HUES64 (cell line): ENCODE results near the gene TAP2.
A peak's percentile ranks its signal among the peaks of the same experiment; 100 is the strongest.

Experiments
- H3K27ac ChIP-seq: 2 replicates; pipeline ENCODE4 v1.7.0; 2013; ENCODE audit warnings: low read depth, low read length, inconsistent platforms
- H3K27me3 ChIP-seq: 2 replicates; pipeline ENCODE4 v1.6.1; 2013; ENCODE audit warnings: mild to moderate bottlenecking, low read length; ENCODE audit not compliant: insufficient read depth
- H3K36me3 ChIP-seq: 2 replicates; pipeline ENCODE4 v1.6.1; 2013; ENCODE audit warnings: mild to moderate bottlenecking, low read length; ENCODE audit not compliant: insufficient read depth
- H3K4me1 ChIP-seq: 2 replicates; pipeline ENCODE4 v1.6.1; 2013; ENCODE audit warnings: mild to moderate bottlenecking, low read length, moderate library complexity; ENCODE audit not compliant: insufficient read depth
- H3K4me3 ChIP-seq: 2 replicates; pipeline ENCODE4 v1.5.1; 2013; ENCODE audit warnings: mild to moderate bottlenecking, low read length, moderate library complexity
- H3K9ac ChIP-seq: 2 replicates; pipeline ENCODE4 v1.6.1; 2013; ENCODE audit warnings: mild to moderate bottlenecking, low read depth, low read length
- H3K9me3 ChIP-seq: 2 replicates; pipeline ENCODE4 v1.6.1; 2013; ENCODE audit warnings: low read depth, low read length; ENCODE audit not compliant: insufficient read depth
- WGBS: fragments of 150-250, 120-280 bp; methylation state at CpG from one replicate; pipeline ENCODE4 v1.1.7; 2013; ENCODE audit warnings: missing lambda C conversion rate; 5-methylcytosine and 5-hydroxymethylcytosine counted together

The TAP2 gene

DNA sequence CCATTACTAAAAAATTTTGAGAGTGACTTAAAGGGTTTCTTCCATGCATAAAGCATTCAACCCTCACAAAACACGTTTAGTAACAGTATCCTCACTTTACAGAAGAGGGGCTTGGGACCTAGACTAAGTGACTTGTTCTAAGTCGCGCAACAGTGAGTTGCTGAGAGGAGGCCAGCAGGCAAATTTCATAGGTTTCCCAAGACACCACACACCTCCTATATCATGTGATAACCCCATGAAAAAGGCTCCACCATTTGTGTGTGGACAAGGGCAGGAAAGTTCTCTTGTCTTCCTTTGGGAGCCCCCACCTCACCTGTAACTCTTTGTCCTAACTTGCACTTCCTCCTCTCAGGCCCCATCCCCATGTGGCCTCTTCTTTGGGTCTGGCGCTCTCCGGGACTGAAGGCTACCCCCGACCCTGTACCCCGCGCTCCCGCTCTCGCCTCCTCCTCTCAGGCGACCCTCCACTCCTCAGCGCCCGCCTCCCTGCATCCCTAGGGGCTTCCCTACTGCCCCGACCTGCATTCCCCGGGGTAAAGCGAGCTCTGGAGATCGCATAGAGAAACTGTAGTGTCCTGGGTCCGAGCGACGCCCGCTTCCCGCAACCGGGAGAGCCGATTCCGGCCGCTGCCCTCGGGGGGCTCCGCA lies 4.9 kb upstream of the TAP2 start:
- Histone ChIP-seq H3K4me3 (peak overlapping the region; percentile 79), H3K4me1 (peaks cover 3% of the 10 kb centered on the region; the same call in 1 of the 2 replicates), H3K9ac (peak overlapping the region; percentile 62), H3K27me3 (peaks cover 52% of the 10 kb centered on the region), H3K9me3 (no peaks in the 10 kb centered on the region), H3K36me3 (no peaks in the 10 kb centered on the region), H3K27ac (no peak overlapping the region)
- 10% methylated on average over 28 of the region's 28 CpGs for WGBS

DNA sequence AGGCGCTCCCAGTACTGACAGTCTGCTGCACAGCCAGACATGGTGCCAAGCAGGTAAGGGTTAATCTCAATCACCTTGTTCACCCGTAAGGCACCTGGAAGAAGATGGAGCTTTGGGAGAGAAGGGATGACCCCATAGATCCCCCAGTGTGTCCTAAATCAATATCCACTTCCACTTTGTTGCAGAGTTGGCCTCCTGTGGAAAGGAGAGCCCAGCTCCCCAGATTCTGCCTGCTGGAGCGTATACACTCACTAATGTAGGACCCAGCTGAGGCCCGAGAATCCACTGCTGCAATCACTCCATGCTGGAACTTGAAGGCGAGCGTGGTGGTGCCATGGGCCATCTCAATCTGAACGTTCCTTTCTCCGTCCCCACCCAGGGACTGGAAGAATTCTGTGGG lies 4.2 kb upstream of the TAP2 start:
- peaks cover 3% of the 10 kb centered on the region; the same call in 1 of the 2 replicates for H3K4me1 ChIP-seq
- 92% methylated on average over 8 of the region's 8 CpGs for WGBS

DNA sequence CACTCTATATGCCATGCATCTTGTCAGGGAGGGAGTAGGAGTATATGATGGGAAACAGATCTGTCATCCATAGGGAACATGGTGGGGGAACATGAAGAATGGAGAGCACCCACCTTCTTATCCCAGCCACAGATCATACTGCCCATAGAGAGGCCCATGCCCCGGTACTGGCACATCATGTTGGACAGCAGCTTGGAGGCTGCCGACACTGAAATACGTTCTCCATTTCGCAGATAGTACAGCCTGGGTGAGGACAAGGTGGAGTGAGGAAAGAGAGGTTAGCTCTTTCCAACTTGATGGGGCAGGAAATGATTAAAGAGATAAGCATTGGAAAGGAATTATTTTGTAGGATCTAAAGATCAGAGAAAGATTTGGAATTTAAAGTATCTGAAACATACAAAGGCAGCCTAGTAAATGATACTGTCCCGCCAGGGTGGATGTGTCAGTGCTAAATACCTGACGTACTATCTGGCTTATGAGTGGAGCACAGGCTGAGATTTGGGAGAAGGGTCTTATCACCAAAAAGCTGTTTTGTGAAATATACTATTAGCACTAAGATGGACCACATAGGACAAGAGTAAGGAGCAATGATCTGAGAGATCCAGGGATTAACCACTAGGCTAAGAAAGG lies 3.6 kb upstream of the TAP2 start:
- no peak overlapping the region for H3K4me3 ChIP-seq
- peaks cover 5% of the 10 kb centered on the region; the same call in 1 of the 2 replicates for H3K4me1 ChIP-seq
- no peaks in the 10 kb centered on the region for H3K9me3 ChIP-seq
- H3K27me3 ChIP-seq: peaks cover 58% of the 10 kb centered on the region
- H3K27ac ChIP-seq: no peak overlapping the region
- no peak overlapping the region for H3K9ac ChIP-seq
- WGBS: 91% methylated on average over 6 of the region's 6 CpGs
- H3K36me3 ChIP-seq: no peaks in the 10 kb centered on the region

More for the DNA sequence above, 4.2 kb upstream of the TAP2 start:
- no peaks in the 10 kb centered on the region for H3K9me3 ChIP-seq
- no peak overlapping the region for H3K9ac ChIP-seq
- H3K27ac ChIP-seq: no peak overlapping the region
- peaks cover 54% of the 10 kb centered on the region for H3K27me3 ChIP-seq
- no peaks in the 10 kb centered on the region for H3K36me3 ChIP-seq
- no peak overlapping the region for H3K4me3 ChIP-seq

DNA sequence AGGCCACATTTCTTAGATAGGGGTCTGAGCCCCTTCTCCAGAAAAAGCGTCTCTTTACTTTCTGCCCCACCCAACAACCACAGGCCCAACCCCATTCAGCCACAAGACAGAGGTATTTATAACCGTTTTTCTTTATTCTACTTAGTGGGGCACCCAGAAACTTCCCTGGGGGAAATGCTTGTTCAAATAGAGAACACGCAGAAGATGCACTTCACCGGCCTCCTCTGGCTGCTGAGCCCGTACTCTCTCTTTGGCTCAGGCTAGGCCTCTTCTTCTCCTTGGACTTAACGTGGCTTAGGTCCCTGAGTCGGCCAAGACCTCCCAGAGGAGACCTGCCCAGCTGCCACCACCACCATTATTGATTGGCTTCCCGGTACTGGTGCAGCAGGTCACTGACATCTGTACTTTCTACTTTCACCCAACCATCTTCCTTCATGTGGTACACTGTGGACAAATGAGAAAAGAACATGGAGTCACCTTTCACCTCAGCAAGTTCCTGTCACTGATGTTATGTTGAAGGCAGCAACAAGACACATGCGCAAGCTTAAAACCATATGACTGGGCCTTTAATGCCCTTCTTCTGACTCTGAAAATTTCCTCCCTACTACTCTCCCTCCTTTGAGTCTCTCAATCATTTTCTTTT lies 2.2 kb upstream of the TAP2 start:
- no peak overlapping the region for H3K4me3 ChIP-seq
- H3K4me1 ChIP-seq: peaks cover 5% of the 10 kb centered on the region; the same call in 1 of the 2 replicates

DNA sequence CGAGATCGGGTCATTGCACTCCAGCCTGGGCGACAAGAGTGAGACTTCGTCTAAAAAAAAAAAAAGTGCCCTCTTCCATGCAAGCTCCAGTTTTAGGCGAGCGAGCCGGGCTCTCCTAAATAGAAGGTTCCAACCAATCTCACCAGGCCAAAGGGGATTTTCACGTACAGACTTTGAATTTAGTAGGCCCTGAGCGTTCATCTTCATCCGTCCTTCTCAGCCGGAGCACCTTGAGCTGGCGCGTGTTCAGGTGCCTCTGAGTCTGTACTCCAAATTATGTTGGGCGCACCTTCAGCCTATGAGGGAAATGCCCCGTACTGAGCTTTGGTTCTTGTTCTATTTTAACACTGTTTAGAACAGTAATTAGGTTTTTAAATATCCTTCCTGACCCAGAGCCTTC lies 817 bp upstream of the TAP2 start:
- Histone ChIP-seq H3K4me3 (no peak overlapping the region), H3K4me1 (peaks cover 5% of the 10 kb centered on the region; the same call in 1 of the 2 replicates), H3K9me3 (no peaks in the 10 kb centered on the region), H3K36me3 (no peaks in the 10 kb centered on the region; the same call in 1 of the 2 replicates), H3K27me3 (peaks cover 51% of the 10 kb centered on the region), H3K27ac (no peak overlapping the region), H3K9ac (no peak overlapping the region)
- 93% methylated on average over 15 of the region's 15 CpGs for WGBS

More for the DNA sequence above, 2.2 kb upstream of the TAP2 start:
- Histone ChIP-seq H3K9ac (no peak overlapping the region), H3K36me3 (no peaks in the 10 kb centered on the region), H3K9me3 (no peaks in the 10 kb centered on the region), H3K27me3 (peaks cover 60% of the 10 kb centered on the region), H3K27ac (no peak overlapping the region)
- 93% methylated on average over 9 of the region's 9 CpGs for WGBS

DNA sequence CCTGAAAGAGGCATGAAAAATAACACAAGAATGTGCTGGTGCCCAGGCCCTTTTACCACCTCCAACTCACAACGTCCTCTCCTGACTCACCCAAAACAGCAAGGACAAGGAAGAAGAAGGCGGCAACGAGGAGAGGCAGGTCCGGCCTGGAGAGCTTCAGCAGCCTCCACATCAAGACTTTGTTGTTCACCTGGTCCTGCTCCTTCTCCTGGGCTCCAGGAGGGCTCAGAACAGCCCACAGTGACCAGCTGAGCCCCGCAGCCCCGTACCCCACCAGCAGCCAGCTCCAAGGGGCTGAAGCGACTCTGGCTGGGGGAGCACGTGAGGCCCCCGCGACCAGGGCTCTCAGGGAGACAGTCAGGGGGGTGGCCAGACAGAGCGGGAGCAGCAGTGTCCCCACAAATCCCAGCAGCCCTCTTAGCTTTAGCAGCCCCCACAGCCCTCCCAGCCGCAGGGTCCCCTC lies 857 bp downstream of the TAP2 start:
- H3K4me3 ChIP-seq: peak overlapping the region; percentile 89
- H3K27me3 ChIP-seq: peaks cover 34% of the 10 kb centered on the region
- WGBS: 58% methylated on average over 12 of the region's 12 CpGs
- H3K4me1 ChIP-seq: 0 out of 2 replicates have a peak, but pooled peaks cover 3% of the 10 kb centered on the region
- H3K36me3 ChIP-seq: no peaks in the 10 kb centered on the region; the same call in 1 of the 2 replicates
- no peaks in the 10 kb centered on the region for H3K9me3 ChIP-seq
- H3K27ac ChIP-seq: no peak overlapping the region
- peak overlapping the region; percentile 29 for H3K9ac ChIP-seq

DNA sequence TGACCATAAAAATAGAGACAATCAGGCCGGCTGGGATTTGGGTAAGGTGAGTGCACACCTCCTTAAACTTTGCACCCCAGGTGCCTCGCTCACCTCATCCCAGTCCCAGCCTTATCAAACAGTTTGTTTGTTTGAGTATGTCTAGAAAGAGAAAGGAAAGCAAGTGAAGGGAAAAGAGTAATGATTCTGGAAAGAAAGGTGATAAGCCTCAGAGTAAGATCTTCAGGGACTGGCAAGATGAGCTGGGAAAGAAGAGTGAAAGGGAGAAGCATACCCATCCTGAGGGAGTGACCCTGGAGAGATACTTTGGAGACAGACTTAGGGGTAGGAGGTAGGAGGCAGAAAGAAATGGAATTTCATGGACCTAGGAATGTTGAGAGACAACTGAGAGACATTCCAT lies 1.7 kb downstream of the TAP2 start:
- H3K27me3 ChIP-seq: peaks cover 26% of the 10 kb centered on the region
- 100% methylated on average over 1 of the region's 2 CpGs for WGBS
- H3K4me1 ChIP-seq: 0 out of 2 replicates have a peak, but pooled peaks cover 3% of the 10 kb centered on the region
- H3K4me3 ChIP-seq: no peak overlapping the region
- H3K36me3 ChIP-seq: no peaks in the 10 kb centered on the region; the same call in 1 of the 2 replicates
- no peak overlapping the region for H3K27ac ChIP-seq
- H3K9ac ChIP-seq: no peak overlapping the region
- no peaks in the 10 kb centered on the region for H3K9me3 ChIP-seq

DNA sequence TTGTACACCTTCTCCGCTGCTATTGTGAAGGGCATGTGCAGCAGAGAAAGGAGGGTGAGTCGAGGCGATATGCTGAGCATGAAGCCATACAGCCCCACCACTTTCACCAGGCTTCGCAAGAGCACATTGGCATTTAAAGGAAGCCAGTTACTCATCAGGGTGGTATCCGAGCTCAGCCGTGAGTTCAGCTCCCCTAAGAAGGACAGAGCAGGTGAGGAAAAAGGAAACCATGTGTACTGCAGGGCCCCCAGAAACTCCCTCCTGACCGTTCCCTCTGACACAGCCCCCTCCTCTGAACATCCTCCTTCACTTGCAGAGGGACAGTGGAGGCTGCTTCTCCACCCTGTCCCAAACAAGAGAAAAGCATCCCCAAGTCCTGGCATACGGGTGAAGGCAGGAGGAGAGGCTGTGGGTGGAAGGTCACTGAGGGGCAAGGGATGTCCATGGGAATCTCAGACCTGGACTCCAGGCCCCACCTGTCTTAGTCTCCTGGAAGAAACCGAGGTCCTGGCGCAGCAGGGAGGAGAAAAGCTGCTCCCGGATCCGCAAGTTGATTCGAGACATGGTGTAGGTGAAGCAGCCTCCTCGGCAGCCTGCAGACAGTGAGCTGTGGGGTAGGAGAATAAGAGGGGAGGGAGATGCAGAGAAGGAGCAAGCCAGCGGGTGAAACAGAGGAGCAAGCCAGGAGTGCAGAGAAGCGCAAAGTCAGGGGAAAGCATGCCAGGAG lies 3.2 kb downstream of the TAP2 start:
- Histone ChIP-seq H3K4me1 (0 out of 2 replicates have a peak, but pooled peaks cover 3% of the 10 kb centered on the region), H3K4me3 (no peak overlapping the region), H3K9ac (no peak overlapping the region), H3K36me3 (no peaks in the 10 kb centered on the region; the same call in 1 of the 2 replicates), H3K27me3 (peaks cover 20% of the 10 kb centered on the region), H3K9me3 (no peaks in the 10 kb centered on the region), H3K27ac (no peak overlapping the region)
- 89% methylated on average over 16 of the region's 16 CpGs for WGBS

DNA sequence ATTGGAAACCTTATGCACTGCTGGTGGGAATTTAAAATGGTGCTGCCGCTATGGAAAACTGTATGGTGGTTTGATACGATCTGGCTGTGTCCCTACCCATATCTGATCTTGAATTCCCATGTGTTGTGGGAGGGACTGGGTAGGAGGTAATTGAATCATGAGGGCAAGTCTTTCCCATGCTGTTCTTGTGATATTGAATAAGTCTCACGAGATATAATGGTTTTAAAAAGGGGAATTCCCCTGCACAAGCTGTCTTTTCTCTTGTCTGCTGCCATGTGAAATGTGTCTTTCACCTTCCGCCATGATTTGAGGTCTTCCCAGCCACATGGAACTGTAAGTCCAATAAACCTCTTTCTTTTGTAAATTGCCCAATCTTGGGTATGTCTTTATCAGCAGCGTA lies 4.9 kb downstream of the TAP2 start:
- Histone ChIP-seq H3K36me3 (no peaks in the 10 kb centered on the region; the same call in 1 of the 2 replicates), H3K4me1 (0 out of 2 replicates have a peak, but pooled peaks cover 3% of the 10 kb centered on the region), H3K4me3 (no peak overlapping the region), H3K27me3 (peaks cover 15% of the 10 kb centered on the region), H3K9me3 (no peaks in the 10 kb centered on the region), H3K27ac (no peak overlapping the region), H3K9ac (no peak overlapping the region)
- WGBS: 96% methylated on average over 5 of the region's 5 CpGs

DNA sequence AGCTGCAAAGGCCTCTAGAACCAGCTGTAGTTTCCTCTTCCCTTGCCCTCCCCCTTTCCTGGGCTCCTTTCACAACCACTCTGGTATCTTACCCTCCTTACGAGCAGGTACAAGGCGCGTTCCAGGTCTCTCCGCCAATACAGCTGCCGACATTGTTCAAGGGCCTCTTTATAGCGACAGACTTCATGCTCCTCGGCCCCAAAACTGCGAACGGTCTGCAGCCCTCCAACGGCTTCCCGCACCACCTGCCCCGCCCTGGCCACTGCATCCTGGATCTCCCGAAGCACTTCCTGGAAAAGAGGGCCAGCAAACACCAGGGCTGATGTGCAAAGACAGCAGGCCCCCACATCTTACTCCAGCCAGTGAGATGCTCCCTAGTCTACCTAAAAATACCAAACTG lies 6.0 kb downstream of the TAP2 start:
- 0 out of 2 replicates have a peak, but pooled peaks cover 2% of the 10 kb centered on the region for H3K4me1 ChIP-seq
- no peak overlapping the region for H3K27ac ChIP-seq
- H3K9ac ChIP-seq: no peak overlapping the region
- 92% methylated on average over 13 of the region's 13 CpGs for WGBS
- no peak overlapping the region for H3K4me3 ChIP-seq
- H3K36me3 ChIP-seq: no peaks in the 10 kb centered on the region; the same call in 1 of the 2 replicates
- no peaks in the 10 kb centered on the region for H3K9me3 ChIP-seq
- H3K27me3 ChIP-seq: peaks cover 11% of the 10 kb centered on the region
